GM12891 (cell line): ENCODE data around the gene CDK19.
"Not testable (repeated sequence)": the region's sequence is repeated elsewhere in the genome, so short reads cannot be mapped to it uniquely, and the experiment has no call there.

Experiments
- POLR2AphosphoS5 ChIP-seq: IDR thresholded peaks from 2 replicates; pipeline ENCODE4 v1.6.1; 2011; ENCODE audit warnings: low read depth, low read length, control low read depth
- TAF1 ChIP-seq: IDR thresholded peaks from 2 replicates; pipeline ENCODE4 v1.6.1; 2011; ENCODE audit warnings: low read depth, low read length, control low read depth

DNA sequence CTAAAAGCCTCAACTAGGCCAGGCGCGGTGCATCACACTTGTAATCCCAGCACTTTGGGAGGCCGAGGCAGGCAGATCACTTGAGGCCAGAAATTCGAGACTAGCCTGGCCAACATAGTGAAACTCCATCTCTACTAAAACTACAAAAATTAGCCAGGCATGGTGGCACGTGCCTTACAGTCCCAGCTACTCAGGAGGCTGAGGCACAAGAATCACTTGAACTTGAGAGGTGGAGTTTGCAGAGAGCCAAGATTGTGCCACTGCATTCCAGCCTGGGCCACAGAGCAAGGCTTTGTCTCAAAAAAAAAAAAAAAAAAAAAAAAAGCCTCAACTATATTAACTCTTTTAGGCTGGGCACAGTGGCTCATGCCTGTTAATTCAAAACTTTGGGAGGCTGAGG lies 55.2 kb downstream of the CDK19 start:
- not testable (repeated sequence) for TF ChIP-seq POLR2AphosphoS5, TAF1
